Thyroid gland (tissue), 4 donors: ENCODE data around the gene IQSEC3.

ENCODE experiments used
- CTCF ChIP-seq, 6 experiments: fragments of 200-600 bp in 3 of 6; fragments of 450-650 bp in 3 of 6; sonication (generic) in 3 of 6; IDR thresholded peaks; one replicate each; pipeline ENCODE4 v1.5.1; 2016 to 2019; ENCODE audit warnings: antibody characterized with exemption in 6 of 6, mild to moderate bottlenecking in 2 of 6, inconsistent platforms in 1 of 6, moderate library complexity in 1 of 6
- POLR2A ChIP-seq, 2 donors: fragments of 450-650 bp; IDR thresholded peaks; one replicate each; pipeline ENCODE4 v1.6.1; 2017; ENCODE audit warnings: antibody characterized with exemption in 2 of 2, mild to moderate bottlenecking in 2 of 2, moderate library complexity in 1 of 2

DNA sequence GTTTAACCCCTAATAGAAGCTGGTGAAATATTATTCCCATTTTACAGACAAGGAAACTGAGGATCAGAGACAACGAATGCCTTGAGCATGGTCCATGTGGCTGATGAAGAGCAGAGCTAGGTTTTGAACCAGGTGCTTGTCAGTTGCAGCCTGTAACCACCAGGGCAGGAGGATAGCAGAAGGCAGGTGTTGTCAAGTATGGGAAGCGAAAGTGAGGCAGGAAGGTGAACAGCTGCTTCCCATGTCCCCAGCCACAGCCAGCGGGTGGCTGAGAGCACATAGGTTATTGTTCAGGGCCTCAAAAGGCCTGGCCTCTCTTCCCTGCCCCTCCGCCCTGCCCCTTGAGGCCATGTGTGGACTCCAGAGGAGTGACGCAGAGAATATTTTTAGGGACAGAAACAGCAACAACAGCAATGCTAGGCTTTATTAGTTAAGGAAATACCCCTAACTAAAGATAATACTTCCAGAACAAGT, 39.6 kb downstream of the IQSEC3 start:
- TF ChIP-seq POLR2A (IDR thresholded peaks at IDR 0.05) (no peak), CTCF (IDR thresholded peaks at IDR 0.05) (no peak)
